AG09319 (cell line): ENCODE measurements around the gene MYH15.

Experiments used
- DNase-seq: peaks from one replicate; pipeline ENCODE4 v3.0.0-alpha.2; 2010; ENCODE audit warnings: low read depth; ENCODE audit errors: extremely low read depth
- TF ChIP-seq, protein P1 (sequence below): IDR thresholded peaks from 2 replicates; pipeline ENCODE4 v1.5.1; 2011; ENCODE audit warnings: low read depth, mild to moderate bottlenecking, inconsistent platforms, low read length, moderate library complexity

MYH15 gene

DNA sequence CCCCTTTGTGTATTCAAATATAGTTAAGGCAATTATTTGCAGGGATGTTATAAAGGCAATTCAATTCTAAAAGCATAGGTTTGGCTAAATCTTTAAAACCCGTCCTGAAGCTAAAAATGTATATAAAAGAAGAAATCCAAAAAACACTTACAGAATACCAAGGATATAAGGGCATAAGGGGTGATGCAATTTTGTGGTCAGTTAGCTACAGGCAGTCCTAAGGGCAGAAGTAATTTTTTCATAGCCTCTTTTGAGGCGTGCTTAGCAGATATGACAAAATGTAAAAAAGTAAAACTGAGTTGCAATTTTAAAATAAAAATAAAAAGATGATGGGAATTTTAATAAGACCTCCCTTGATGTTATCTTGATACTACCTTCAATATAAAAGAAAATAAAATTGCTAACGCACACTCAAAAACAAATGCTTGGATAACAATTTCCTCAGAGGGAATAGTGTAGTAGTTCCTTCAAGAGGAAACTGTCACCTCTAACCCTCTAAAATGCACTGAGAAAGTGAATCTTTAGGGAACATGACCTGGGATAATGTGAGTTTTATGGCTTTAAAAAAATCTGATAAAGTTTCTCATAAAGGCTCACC, 104.2 kb downstream of the MYH15 start:
- TF ChIP-seq, protein P1, sequence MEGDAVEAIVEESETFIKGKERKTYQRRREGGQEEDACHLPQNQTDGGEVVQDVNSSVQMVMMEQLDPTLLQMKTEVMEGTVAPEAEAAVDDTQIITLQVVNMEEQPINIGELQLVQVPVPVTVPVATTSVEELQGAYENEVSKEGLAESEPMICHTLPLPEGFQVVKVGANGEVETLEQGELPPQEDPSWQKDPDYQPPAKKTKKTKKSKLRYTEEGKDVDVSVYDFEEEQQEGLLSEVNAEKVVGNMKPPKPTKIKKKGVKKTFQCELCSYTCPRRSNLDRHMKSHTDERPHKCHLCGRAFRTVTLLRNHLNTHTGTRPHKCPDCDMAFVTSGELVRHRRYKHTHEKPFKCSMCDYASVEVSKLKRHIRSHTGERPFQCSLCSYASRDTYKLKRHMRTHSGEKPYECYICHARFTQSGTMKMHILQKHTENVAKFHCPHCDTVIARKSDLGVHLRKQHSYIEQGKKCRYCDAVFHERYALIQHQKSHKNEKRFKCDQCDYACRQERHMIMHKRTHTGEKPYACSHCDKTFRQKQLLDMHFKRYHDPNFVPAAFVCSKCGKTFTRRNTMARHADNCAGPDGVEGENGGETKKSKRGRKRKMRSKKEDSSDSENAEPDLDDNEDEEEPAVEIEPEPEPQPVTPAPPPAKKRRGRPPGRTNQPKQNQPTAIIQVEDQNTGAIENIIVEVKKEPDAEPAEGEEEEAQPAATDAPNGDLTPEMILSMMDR: no peak
- no peak for DNase-seq

DNA sequence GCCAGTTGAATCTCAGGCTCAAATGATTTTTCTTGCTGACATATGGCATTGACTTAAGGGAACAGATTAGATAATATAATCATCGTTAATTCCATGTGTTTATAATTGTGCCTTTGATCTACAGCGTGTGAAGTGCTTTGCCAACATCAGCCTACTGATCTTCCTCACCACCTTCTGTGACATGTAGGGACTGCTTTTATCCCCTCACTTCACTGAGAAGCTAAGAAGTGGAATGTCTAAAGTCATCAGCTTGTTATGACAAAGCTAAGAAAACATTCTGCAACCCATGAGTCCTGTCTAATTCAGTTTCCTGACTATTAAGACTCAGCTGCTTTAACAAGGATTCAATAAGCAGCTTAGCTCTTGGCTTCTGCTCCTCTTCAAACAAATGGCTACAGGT, 106.0 kb downstream of the MYH15 start:
- TF ChIP-seq, protein P1: no peak
- no peak for DNase-seq

DNA sequence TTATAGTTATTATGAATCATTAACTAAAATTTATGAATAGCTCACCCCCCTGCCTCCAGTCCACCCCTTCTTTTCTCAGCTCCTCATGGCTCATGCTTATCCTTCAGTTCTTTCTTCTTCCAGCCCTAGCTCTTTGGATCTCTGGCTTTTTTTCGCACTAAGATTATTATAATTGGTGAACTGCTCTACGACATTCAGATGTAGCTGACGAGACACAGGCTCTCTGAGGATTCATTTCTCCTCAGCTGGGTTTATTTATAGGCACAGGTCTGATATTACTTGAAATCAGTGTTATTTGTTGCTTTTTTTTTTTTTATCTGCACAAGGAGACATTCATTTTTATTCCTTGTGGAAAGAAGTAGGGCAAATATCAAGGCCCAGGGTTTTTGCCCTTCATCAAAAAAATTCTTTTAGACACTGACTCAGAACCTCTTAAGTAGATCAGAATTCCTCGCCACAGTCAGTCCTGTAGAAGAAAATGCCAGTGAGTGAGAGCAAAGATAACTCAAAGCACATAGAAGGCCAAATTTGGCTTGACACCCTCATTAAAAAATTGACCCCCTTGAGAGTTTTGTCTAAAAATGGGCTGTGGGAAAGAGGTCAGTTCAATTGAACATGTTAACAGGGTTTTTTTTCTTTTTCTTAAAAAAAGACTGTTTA, 106.6 kb downstream of the MYH15 start:
- TF ChIP-seq, protein P1: no peak

DNA sequence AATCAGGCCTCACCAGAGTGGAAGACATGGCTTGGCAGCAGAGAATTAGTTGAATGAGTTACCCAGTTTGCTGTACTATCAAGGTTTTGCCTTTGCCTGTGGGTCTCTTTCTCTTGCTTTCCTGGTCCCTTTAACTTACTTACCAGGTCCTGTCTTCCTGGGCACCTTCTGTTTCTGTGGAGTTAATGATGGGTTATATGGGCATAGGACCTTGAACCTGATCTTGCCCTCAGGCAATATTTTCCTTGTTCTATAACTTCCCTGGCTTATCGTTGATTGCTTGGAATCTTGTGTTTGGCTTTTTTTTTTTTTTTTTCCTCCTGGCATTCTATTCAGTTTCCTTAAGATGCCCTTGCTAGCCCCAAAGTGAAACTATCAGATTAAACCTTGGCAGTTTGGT, 107.2 kb downstream of the MYH15 start:
- DNase-seq: no peak
- TF ChIP-seq, protein P1: no peak

More for the DNA sequence above, 106.6 kb downstream of the MYH15 start:
- DNase-seq: no peak

DNA sequence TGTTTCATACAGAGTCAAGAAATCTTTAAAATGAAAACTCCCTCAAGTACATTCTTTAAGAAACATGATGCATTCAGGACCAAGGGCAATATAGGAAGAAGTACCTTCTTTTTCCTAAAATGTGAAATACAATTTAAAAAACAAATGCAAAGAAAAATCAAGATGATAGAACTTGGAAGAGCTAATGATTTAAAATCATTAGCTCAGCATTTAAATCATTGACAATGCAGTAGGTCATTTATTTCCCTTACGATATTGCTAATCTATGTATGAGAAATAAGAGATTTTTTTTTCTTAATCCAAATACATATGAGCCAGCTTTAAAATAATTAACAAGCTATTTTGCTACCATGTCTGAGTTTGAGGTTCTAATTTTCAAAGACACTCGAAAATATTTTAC, 108.6 kb downstream of the MYH15 start:
- TF ChIP-seq, protein P1: no peak

DNA sequence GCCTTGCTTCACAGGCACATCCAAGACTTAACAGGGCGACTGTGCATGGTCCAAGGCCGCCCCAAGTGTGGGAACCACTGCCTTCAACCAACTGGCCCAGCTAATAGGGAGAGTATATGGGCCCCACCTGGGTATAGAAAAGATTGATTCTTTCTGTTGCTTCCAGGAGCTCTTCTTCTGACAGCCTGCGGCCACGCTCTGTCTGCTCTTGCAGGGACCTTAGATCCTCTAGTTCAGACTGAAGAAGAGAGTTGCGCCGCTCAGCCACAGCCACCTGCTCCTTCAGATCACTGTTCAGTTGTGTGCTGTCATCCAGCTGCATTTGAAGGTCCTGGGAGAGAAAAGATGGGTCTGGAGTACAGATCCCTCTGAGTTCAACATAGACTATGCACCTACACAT, 111.9 kb downstream of the MYH15 start:
- no peak for DNase-seq
- TF ChIP-seq, protein P1: no peak

More for the DNA sequence above, 108.6 kb downstream of the MYH15 start:
- DNase-seq: no peak

DNA sequence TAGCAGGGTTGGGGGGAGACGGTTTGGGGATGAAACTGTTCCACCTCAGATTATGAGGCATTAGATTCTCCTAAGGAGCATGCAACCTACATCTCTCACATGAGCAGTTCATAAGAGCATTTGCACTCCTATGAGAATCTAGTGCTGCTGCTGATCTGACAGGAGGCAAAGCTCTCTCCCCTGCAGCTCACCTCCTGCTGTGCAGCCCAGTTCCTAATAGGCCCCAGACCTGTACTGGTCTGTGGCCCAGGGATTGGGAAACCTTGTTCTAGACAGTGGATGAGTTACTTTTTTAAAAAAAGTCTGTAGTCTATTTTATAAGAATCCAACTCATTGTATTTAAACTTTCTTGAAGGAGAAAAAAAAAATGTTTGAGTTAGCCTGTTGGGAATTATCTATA, 114.1 kb downstream of the MYH15 start:
- no peak for DNase-seq
- TF ChIP-seq, protein P1: no peak
